HG02943 (cell line): ENCODE data around the gene MUC3A.

Experiments used
- ATAC-seq: cut with Tn5 transposase; IDR thresholded peaks from one replicate; pipeline ENCODE4 v1.9.1; 2021; ENCODE audit warnings: mild to moderate bottlenecking, low read depth, moderate library complexity; ENCODE audit not compliant: unreplicated experiment

The MUC3A gene

DNA sequence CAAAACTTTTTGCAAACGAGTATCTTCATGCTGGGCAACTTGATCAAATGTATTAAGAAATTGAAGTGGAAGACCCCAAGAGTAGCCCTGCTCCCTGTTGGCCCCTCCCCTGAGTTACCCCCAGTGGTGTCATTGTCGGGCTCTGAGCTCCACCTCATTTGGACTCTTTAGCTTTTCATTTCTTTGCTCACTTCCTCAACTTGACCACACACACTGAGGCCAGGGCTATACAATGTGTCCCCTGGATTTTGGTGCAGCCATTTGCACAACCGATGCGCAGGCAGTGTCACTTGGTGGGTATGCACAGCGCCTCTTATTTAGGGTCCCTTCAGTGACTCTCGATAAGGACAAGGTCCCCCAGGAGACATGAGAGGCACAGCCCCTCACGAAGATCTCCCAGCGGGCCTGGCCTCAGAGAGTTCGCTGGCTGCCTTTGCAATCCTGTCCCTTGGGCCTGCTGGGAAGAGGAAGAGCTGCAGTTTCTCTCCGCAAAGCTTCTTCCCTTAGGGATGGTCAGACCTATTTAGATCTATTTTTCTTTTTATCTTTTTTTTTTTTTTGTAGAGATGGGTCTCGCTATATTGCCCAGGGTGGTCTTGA, 2.5 kb upstream of the MUC3A start:
- ATAC-seq = no peak

DNA sequence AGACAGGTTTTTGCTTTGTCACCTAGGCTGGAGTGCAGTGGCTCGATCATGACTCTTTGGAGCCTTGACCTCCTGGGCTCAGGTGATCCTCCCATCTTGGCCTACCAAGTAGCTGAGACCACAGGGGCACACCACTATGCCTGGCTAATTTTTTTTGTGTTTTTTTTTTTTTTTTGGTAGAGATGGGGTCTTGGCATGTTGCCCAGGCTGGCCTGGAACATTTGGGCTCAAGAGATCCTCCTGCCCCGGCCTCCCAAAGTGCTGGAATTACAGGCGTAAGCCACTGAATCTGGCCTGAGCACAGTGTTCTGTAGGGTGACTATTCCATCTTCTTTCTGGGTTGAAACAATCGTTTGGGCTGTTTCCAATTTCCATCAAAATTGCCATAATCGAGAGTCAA, 1.5 kb upstream of the MUC3A start:
- ATAC-seq = no peak

DNA sequence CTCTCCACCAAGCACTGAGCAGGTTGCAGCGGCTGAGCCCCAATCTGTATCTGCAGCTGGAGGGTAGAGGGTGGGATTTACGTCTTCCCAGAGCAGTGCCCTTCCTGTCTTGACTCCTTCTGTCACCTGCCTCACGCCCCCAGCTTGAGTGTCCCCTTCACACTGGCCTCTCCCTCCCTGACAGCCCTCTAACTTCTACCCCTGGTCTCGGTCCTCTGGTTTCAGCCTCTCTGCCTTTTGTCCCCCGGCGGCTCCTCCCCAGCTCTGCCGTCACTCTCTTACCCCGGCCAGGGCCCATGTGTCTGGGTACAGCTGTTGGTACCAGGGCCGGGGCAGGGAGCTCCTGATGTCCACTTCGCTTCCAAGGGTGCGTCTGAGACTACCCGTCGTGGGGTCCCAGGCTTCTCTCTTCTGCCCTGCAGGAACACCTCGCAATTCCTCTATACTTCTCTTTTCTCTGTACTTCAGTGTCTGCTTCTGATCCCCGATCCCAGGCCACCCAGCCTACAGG, 654 bp downstream of the MUC3A start:
- no peak for ATAC-seq

DNA sequence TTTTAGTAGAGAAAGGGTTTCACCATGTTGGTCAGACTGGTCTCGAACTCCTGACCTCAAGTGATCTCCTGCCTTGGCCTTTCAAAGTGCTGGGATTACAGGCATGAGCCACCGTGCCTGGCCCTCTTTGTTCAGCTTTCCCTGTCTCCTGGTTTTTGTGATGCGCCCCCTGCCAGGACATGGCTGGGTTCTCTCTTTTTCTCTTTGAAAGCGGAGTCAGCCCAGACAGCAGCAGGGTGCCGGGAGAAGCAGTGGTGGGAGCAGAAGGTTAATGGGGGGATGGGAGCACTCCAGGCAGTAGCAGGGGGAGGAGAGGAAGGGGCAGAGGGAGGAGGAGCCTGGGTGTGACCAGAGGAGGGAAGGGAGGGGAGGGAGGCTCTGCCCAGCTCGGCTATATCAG, 1.8 kb downstream of the MUC3A start:
- no peak for ATAC-seq

DNA sequence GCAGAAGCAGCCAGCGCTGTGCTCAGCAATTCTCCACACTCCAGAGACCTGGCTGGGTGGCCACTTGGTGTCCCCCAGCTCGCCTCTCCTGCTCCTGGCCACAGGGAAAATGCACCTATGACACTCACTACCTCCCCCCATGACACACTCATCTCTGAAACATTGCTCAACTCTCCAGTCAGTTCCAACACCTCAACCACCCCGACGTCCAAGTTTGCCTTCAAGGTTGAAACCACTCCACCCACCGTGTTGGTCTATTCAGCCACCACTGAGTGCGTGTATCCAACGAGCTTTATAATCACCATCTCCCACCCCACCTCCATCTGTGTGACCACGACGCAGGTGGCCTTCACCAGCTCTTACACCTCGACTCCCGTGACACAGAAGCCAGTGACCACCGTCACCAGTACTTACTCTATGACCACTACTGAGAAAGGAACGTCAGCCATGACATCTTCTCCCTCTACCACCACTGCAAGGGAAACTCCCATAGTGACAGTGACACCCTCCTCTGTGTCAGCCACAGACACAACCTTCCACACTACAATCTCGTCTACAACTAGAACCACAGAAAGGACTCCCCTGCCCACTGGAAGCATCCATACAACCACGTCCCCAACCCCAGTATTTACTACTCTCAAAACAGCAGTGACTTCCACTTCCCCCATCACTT, 2.7 kb downstream of the MUC3A start:
- ATAC-seq = no peak

DNA sequence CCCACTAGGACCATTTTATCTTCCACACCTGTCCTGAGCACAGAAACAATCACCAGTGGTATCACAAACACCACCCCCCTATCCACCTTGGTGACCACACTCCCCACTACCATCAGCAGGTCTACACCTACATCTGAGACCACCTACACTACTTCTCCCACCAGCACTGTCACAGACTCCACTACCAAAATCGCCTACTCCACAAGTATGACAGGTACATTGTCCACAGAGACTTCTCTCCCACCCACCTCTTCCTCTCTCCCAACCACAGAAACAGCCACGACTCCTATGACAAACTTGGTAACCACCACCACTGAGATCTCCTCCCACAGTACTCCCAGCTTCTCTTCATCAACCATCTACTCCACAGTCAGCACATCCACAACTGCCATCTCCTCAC, 3.3 kb downstream of the MUC3A start:
- no peak for ATAC-seq

DNA sequence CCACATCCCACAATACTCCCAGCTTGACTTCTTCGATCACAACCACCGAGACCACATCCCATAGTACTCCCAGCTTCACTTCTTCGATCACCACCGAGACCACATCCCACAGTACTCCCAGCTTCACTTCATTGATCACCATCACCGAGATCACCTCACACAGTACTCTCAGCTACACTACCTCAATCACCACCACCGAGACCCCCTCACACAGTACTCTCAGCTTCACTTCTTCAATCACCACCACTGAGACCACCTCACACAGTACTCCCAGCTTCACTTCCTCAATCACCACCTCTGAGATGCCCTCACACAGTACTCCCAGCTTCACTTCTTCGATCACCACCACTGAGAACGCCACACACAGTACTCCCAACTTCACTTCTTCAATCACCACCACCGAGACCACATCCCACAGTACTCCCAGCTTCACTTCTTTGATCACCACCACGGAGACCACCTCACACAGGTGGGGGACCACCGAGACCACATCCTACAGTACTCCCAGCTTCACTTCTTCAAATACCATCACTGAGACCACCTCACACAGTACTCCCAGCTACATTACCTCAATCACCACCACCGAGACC, 8.6 kb downstream of the MUC3A start:
- ATAC-seq = no peak

DNA sequence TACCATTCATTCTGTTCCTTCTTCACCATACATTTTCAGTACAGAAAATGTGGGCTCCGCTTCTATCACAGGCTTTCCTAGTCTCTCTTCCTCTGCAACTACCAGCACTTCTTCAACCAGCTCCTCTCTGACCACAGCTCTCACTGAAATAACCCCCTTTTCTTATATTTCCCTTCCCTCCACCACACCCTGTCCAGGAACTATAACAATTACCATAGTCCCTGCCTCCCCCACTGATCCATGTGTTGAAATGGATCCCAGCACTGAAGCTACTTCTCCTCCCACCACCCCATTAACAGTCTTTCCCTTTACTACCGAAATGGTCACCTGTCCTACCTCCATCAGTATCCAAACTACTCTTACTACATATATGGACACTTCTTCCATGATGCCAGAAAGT, 10.6 kb downstream of the MUC3A start:
- no peak for ATAC-seq

DNA sequence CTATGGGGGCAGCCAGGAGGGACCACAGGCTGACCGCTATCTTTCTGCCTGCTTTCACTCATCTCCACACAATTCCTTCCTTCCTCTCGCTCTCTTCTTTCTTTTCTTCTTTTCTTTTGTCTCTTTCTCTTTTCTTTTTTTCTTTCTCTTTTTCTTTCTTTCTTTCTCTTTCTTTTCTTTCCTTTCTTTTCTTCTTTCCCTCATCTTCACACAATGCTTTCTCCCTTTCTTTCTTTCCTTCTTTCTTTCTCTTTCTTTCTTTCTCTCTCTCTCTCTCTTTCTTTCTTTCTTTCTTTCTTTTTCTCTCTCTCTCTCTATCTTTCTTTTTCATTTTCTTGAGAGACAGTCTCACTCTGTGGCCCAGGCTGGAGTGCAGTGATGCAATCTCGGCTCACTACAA, 13.2 kb downstream of the MUC3A start:
- no peak for ATAC-seq

DNA sequence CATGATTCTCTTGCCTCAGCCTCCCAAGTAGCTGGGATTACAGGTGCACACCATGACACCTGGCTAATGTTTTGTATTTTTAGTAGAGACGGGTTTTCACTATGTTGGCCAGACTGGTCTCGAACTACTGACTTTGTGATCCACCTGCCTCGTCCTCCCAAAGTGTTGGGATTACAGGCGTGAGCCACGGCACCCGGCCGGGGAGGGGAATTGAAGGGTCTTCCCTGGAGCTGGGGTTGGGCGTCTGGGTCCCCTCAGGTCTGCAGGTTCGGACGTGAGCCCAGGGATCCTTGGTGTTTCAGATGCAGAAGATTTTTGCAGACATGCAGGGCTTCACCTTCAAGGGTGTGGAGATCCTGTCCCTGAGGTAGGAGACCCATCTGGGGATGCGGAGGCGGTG, 14.1 kb downstream of the MUC3A start:
- ATAC-seq = no peak

DNA sequence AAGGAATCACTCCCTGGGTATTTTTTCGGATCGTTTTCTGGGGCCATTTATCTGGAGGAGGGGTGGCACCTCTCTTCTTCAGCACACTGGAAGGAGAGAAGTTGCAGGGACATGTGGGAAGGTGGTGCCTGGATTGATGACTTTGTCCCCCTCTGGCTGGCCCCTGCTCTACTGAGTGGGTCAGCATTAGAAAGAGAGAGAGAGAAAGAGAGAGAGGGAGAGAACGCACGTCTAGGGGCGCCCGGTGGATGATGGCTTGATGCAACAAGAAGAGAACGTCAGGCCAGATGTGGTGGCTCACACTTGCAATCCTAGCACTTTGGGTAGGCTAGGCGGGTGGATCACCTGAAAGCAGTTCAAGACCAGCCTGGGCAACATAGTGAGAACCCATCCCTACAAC, 14.5 kb downstream of the MUC3A start:
- no peak for ATAC-seq

DNA sequence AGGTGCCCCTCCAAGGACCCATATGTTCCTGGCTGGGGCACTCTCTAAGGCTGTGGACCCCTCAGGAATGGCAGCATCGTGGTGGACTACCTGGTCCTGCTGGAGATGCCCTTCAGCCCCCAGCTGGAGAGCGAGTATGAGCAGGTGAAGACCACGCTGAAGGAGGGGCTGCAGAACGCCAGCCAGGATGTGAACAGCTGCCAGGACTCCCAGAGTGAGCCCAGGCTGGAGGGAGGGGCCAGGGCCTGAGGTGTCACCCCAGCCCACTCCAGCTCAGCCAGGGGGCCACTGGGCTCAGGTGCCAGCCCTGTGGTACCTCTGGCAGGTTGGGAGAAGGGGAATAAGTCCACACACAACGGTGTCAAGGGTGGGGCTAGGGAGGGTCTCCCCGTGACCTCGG, 15.3 kb downstream of the MUC3A start:
- ATAC-seq = no peak

DNA sequence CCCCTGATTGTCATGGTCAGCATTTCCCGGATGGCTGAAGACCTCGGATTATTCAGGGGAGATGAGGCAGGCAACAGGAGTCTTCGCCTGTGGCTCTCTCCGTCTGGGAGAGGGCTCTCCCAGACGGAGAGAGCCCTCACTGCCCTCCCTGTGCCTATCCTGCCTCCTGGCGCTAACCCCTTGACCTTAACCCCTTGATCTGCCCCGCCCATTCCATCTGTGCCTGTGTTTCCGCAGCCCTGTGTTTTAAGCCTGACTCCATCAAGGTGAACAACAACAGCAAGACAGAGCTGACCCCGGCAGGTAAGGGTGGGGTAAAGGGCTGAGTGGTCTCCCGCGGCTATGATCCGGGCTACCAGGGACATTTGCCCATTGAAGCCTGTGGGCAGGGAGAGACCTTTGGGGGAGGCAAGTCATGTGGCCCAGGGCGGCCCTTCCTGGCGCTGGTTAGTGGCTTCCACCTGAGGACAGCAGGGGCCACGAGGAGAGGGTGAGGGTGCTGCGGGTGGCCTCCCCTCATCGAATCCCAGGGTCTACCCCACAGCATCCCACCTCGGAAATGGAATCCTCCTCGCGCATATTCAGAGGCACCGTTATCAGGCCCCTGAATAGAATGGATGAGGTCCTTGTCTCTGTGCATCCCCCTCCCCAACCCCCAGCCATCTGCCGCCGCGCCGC, 15.8 kb downstream of the MUC3A start:
- ATAC-seq = no peak

DNA sequence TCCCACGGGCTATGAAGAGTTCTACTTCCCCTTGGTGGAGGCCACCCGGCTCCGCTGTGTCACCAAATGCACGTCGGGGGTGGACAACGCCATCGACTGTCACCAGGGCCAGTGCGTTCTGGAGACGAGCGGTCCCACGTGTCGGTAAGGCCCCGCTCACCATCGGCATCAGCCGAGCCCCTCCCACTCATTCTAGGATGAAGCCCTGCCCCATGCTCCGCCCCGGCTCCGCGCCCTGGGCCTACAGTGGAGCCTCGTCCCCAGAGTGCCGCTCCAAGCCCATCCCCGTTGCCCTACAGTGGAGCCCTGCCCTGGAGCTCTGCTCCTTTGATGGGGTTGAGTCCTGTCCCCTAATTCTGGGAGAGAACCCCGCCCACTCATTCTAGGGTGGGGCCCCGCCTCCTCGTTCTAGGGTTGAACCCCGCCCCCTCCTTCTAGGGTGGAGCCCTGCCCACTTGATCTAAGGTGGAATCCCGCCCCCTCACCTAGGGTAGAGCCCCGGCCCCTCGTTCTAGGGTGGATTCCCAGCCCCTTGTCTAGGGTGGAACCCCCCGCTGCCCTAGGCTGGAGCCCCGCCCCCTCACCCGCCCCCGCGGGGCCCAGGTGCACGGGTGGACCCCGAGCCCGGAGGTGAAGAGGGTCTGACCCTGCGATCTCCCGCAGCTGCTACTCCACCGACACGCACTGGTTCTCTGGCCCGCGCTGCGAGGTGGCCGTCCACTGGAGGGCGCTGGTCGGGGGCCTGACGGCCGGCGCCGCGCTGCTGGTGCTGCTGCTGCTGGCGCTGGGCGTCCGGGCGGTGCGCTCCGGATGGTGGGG, 16.6 kb downstream of the MUC3A start:
- no peak for ATAC-seq

DNA sequence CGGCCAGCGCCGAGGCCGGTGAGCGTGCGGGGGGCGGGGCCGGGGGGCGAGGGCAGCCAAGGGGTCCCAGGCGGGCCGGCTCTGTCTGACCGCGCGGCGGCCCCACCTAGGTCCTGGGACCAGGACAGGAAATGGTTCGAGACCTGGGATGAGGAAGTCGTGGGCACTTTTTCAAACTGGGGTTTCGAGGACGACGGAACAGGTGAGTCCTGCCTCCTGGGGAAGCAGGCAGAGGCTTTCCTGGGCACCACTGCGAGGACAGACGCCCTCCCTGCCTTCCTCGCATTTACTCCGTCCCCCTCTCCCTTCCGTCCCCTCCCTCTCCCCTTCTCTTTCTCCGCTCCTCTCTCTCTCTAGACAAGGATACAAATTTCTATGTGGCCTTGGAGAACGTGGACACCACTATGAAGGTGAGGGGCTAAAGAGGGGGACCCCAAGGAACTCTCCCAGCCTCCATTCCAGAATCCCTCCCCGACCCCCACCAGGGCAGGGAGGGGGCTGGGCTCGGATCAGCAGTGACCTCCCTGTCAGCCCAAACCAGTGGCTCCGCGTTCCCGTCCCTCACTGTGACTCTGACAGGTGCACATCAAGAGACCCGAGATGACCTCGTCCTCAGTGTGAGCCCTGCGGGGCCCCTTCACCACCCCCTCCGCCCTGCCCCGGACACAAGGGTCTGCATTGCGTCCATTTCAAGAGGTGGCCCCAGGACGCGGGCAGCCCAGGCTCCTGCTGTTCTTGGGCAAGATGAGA, 17.4 kb downstream of the MUC3A start:
- ATAC-seq = no peak

DNA sequence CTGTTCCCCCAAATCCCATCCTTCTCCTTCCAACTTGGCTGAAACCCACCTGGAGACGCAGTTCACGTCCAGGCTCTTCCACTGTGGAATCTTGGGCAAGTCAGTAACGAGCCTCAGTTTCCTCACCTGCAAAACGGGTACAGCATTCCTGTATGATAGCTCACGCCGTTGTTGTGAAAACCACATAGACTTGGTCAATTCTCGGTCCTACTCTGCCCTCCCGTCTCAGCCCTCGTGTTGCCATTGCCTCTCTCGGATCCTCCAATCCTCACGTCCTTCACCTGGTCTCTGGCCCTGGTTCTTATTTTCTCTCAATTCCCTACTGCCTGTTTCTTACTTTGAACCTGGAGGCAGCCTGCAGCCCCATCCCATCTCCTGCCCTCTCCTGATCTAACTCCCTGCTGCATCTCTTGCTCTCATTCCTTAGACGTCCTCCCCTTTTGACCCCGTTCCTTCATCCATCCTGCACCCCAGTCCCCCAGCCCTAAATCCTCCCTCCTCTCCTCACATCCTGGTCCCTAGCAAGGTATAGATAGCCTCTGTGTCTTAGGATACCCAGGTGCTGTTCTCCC, 18.0 kb downstream of the MUC3A start:
- no peak for ATAC-seq

DNA sequence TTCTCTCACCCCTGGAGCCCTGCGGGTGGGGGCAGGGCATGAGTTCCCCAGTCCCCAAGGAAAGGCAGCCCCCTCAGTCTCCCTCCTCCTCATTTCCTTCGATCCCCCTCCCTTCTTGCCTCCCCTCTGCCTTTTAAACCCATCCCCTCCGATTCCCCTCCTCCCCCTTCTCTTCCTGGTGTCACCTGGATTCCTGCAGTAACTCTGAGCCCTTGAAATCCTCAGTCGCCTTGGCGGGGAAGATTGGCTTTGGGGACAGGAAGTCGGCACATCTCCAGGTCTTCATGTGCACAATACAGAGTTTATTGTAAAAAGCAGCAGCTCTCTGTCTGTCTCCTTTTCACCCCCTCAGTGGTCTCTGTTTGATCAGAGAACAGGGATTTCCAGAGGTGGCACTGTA, 18.7 kb downstream of the MUC3A start:
- no peak for ATAC-seq

DNA sequence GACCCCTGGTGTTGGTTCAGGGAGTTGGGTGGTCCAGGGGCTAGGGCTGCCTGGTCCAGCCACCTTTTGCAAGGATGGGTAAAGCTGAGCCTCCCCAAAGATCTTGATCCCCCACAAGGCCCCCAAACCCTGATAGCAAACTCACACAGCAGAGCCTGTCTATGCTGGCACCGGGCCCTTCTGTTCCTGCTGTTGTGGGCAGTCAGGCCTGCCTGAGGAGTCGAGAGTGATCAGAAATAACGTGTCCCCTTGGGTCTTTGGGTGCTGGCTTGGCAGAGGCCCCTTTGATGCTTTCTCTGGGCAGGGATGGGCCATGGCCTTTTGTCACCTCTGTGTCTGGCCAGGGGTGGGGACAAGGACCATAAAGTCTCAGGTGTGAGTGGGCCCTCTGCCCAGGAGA, 19.3 kb downstream of the MUC3A start:
- ATAC-seq = no peak

DNA sequence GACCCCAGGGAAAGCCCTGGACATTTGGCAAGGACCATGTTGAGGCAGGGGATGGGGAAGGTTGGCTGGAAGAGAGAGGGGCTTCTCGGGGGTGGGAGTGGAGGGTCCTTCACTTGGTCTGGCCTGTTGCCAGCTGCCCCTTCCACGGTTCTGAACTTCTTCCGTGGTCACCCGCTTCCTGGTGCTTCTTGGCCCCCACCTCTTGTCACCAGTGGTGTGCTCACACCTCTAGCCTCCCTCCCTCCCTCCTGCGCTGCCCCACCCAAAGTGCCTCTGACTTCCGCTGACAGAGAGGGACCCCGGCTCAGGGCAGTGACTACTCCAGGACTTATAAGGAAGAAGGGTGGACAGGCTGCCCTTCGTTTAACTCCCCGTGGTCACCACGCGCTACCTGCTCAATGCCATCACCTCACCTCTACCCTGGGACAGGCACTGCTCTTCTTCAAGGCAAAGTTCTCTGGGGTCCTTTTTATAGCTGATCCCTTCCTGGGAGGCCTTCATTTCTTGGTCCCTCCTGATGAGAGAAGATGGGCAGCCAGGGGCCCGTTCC, 19.8 kb downstream of the MUC3A start, which contains the start of gene MUC12:
Gene MUC12, plus strand, starts transcription at position 500 of the 550 bp plus-strand sequence. CDS start 58 bp downstream, outside the sequence.
- ATAC-seq = no peak
